Tibial nerve (tissue), 4 donors: Measurements from ENCODE around the gene MARK2. TPM values are rescaled to one million over a fixed set of nuclear protein-coding genes. Genes with fewer than 3 reads are reported as not detected.

Source experiments
- DNase-seq, 2 donors: peaks; one replicate each; pipeline ENCODE4 v3.0.0-alpha.2; 2019; ENCODE audit warnings: low spot score in 2 of 2
- H3K27ac ChIP-seq, 4 donors: fragments of 200-600 bp; sonication (generic) in 3 of 4; one replicate each; pipeline ENCODE4 v1.5.1; 2017 to 2019; ENCODE audit warnings: mild to moderate bottlenecking in 1 of 4
- H3K27me3 ChIP-seq, 2 donors: fragments of 200-600 bp; sonication (generic) in 1 of 2; one replicate each; pipeline versions ENCODE4 v1.5.1 to v1.6.0; 2017 to 2019
- H3K36me3 ChIP-seq, 3 donors: fragments of 200-600 bp; sonication (generic); one replicate each; pipeline ENCODE4 v1.5.1; 2018 to 2019
- H3K4me1 ChIP-seq, 4 donors: fragments of 200-600 bp; sonication (generic) in 3 of 4; one replicate each; pipeline ENCODE4 v1.5.1; 2017 to 2019
- H3K4me3 ChIP-seq, 4 donors: fragments of 200-600 bp; sonication (generic) in 3 of 4; one replicate each; pipeline ENCODE4 v1.5.1; 2017 to 2019; ENCODE audit warnings: mild to moderate bottlenecking in 1 of 4, moderate library complexity in 1 of 4
- H3K9me3 ChIP-seq, 4 donors: fragments of 200-600 bp; sonication (generic) in 3 of 4; one replicate each; pipeline ENCODE4 v1.5.1; 2017 to 2019
- CTCF ChIP-seq, 5 experiments: fragments of 200-600 bp in 3 of 5; fragments of 450-650 bp in 2 of 5; sonication (generic) in 3 of 5; IDR thresholded peaks; one replicate each; pipeline ENCODE4 v1.5.1; 2016 to 2019; ENCODE audit warnings: antibody characterized with exemption in 5 of 5, mild to moderate bottlenecking in 3 of 5, moderate library complexity in 2 of 5
- EP300 ChIP-seq, 2 donors: sonication (generic); formaldehyde crosslinking; IDR thresholded peaks; one replicate each; pipeline ENCODE4 v1.6.1; 2017; ENCODE audit warnings: antibody characterized with exemption in 2 of 2, mild to moderate bottlenecking in 1 of 2
- POLR2A ChIP-seq, 2 donors: fragments of 450-650 bp; IDR thresholded peaks; one replicate each; pipeline ENCODE4 v1.6.1; 2017; ENCODE audit warnings: antibody characterized with exemption in 2 of 2, mild to moderate bottlenecking in 2 of 2, moderate library complexity in 2 of 2
- WGBS, 2 donors: methylation state at CpG; one replicate each; pipeline ENCODE4 v1.1.5; 2018; 5-methylcytosine and 5-hydroxymethylcytosine counted together
- small RNA-seq: library from RNA; depleted of rRNA; stranded (forward); fragments of <200 nt; gene quantifications from one replicate; pipeline ENCODE3, GENCODE V24; 2016
- total RNA-seq, 4 donors: library from RNA; depleted of rRNA; stranded (reverse); fragments of >200 nt; gene quantifications; one replicate each; pipeline ENCODE4 v1.1.0, GENCODE V29; 2016

The MARK2 gene
- total RNA-seq, 4 donors from 2014 or later, result 22.1 to 32.1 (median 23.6) TPM

DNA sequence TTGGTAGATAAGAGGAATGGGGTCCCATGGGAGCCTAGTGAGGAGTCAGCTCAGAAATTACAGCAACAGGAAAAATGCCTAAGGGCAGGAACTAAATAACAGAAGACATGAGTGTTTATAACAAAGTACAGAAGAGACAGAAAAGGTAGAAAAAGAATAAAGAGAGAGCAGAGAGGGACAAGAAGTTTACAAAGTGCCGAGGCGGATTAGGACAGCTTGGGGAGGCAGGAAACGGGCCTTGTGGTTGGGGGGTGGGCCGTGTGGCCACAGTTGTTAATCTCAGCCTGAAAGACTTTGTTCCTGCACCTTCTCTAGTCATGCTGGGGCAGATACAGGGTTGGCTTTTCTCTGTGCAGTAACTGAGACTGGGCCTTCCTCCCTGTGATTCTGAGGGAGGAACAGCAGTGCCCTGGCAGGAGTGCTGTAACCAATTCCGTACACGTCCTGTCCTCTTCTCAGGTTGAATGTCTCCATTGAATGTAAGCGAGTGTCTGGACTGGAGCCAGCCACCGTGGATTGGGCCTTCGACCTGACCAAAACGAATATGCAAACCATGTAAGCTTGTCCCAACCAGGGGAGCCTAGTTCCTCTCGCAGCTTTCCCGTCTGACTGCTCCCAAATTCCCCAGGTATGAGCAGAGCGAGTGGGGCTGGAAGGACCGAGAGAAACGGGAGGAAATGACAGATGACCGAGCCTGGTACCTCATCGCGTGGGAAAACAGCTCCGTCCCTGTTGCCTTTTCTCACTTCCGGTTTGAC is 113.0 kb downstream of the MARK2 start:
- H3K27ac ChIP-seq, result no peak overlapping the region
- TF ChIP-seq CTCF (IDR thresholded peaks at IDR 0.05) (no peak), POLR2A (IDR thresholded peaks at IDR 0.05) (no peak), EP300 (IDR thresholded peaks at IDR 0.05) (no peak)
- peaks cover 0 to 64% (median 8%) of the 10 kb centered on the region in 3 donors for H3K36me3 ChIP-seq

GRCh38 chr11:63952570-63952969 is 113.7 kb downstream of the MARK2 start:
- no peak for DNase-seq
- WGBS, 2 donors, result 96 to 100% methylated on average over 4 of the region's 4 CpGs
- Histone ChIP-seq H3K27ac (no peak overlapping the region), H3K27me3 (no peaks in the 10 kb centered on the region), H3K36me3 (peaks cover 0 to 63% (median 8%) of the 10 kb centered on the region in 3 donors), H3K4me1 (no peaks in the 10 kb centered on the region), H3K4me3 (no peak overlapping the region), H3K9me3 (no peaks in the 10 kb centered on the region)
- TF ChIP-seq POLR2A (IDR thresholded peaks at IDR 0.05) (no peak), CTCF (IDR thresholded peaks at IDR 0.05) (no peak), EP300 (IDR thresholded peaks at IDR 0.05) (no peak)

More for the DNA sequence above, 113.0 kb downstream of the MARK2 start:
- Histone ChIP-seq H3K4me1 (no peaks in the 10 kb centered on the region), H3K27me3 (no peaks in the 10 kb centered on the region), H3K9me3 (no peaks in the 10 kb centered on the region), H3K4me3 (no peak overlapping the region)
- WGBS, 2 donors, result 76 to 78% methylated on average over 20 of the region's 20 CpGs
- DNase-seq, result no peak

DNA sequence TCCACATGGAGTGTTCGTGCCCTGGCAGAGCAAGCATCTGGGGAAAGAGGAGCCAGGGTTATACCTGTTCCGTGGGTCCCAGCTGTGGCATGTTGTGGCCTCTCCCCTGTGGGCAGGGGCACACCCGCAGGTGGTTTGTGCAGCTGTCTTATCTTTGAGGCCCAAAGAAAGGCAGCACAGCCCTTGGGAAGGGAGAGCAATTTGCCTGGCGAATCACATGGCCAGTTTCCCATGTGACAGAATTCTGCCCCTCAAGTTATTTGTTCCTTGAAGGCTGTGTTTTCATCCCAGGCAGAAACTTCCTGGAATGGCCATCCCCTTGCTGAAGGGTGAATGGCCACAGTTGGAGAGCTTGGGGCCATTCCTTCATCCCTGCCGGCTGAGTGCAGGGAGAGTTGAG is 119.1 kb downstream of the MARK2 start:
- TF ChIP-seq POLR2A (IDR thresholded peaks at IDR 0.05), result no peak
- TF ChIP-seq EP300 (IDR thresholded peaks at IDR 0.05), result no peak
- TF ChIP-seq CTCF (IDR thresholded peaks at IDR 0.05), result no peak
- H3K4me3 ChIP-seq, result no peak overlapping the region
- H3K27ac ChIP-seq, result no peak overlapping the region
- peaks cover 0 to 41% (median 8%) of the 10 kb centered on the region in 3 donors for H3K36me3 ChIP-seq
- no peak for DNase-seq
- no peaks in the 10 kb centered on the region for H3K9me3 ChIP-seq
- 81 to 83% methylated on average over 3 to 5 of the region's 5 CpGs for WGBS, 2 donors
- peaks cover 0 to 4% of the 10 kb centered on the region in 2 donors for H3K27me3 ChIP-seq
- peaks cover 0 to 3% (median 0%) of the 10 kb centered on the region in 4 donors for H3K4me1 ChIP-seq

Small RNA genes lying within 50 kb of the gene (small RNA-seq; reads per million reads assigned to genes)
- gene AP006289.1 (not detected), gene RN7SL596P (not detected), gene RNU6-1306P (not detected)

Other genes starting within 250 kb of the MARK2 start
- gene PLAAT3, start 224.7 kb upstream of the MARK2 start, total RNA-seq, result 100 to 1,000 TPM; 140 to 185 (median 157) TPM
- 100 to 1,000 TPM in 1 of 4 donors, 10 to 100 TPM in 3; 81.4 to 102 (median 92.9) TPM for gene ATL3, start 167.7 kb upstream of the MARK2 start, total RNA-seq
- gene RTN3, start 157.6 kb upstream of the MARK2 start, total RNA-seq, result 100 to 1,000 TPM in 3 of 4 donors, 10 to 100 TPM in 1; 88.8 to 148 (median 116) TPM
- gene ZFTA, start 70.3 kb upstream of the MARK2 start, total RNA-seq, result 10 to 100 TPM; 19.4 to 25.1 (median 23.8) TPM
- 10 to 100 TPM in 2 of 4 donors, 1 to 10 TPM in 2; 5.5 to 14.7 (median 10.0) TPM for gene SPINDOC, start 25.7 kb upstream of the MARK2 start, total RNA-seq
- 1 to 10 TPM in 1 of 4 donors, under 1 TPM in 1, not detected in 2; 0.22 to 1.6 TPM for gene RCOR2, start 78.1 kb downstream of the MARK2 start, total RNA-seq
- gene NAA40, start 99.9 kb downstream of the MARK2 start, total RNA-seq, result 10 to 100 TPM in 1 of 4 donors, 1 to 10 TPM in 3; 4.9 to 13.5 (median 5.6) TPM
- 100 to 1,000 TPM; 337 to 421 (median 383) TPM for gene COX8A, start 135.5 kb downstream of the MARK2 start, total RNA-seq
- gene OTUB1, start 147.3 kb downstream of the MARK2 start, total RNA-seq, result 10 to 100 TPM; 35.0 to 86.7 (median 50.4) TPM
- gene FLRT1, start 196.8 kb downstream of the MARK2 start, total RNA-seq, result 1 to 10 TPM in 1 of 4 donors, under 1 TPM in 3; 0.39 to 2.1 (median 0.52) TPM